A673 (cell line): Measurements from ENCODE around the gene ANKS3. TPM values are rescaled to one million over a fixed set of nuclear protein-coding genes. Genes with fewer than 3 reads are reported as not detected.

ENCODE experiments used
- BruUV-seq: library from RNA; stranded (reverse); fragments of 400-500 nt; replicated peaks from 2 replicates; lab custom pipeline; 2021; lab: Mats Ljungman, UMichigan
- CTCF ChIA-PET: fragments of 300-600 bp; sonication (Branson Sonifier 250); formaldehyde crosslinking; loops from one replicate; lab custom pipeline; 2022; ENCODE audit warnings: antibody characterized with exemption; lab: Charles Lee
- POLR2A ChIA-PET: fragments of 300-600 bp; sonication (Branson Sonifier 250); formaldehyde crosslinking; loops from one replicate; lab custom pipeline; 2022; ENCODE audit warnings: antibody characterized with exemption; ENCODE audit not compliant: low non-redundant PET; lab: Charles Lee
- DNase-seq: peaks from one replicate; pipeline ENCODE4 v3.0.0-alpha.2; 2015; ENCODE audit warnings: low spot score
- H3K27ac ChIP-seq: fragments of 200-600 bp; sonication (generic); 2 replicates; pipeline ENCODE4 v1.5.1; 2016; ENCODE audit warnings: mixed run types, low read depth, mild to moderate bottlenecking, mixed read lengths, antibody characterized with exemption, low read length; ENCODE audit not compliant: poor library complexity, severe bottlenecking
- H3K27me3 ChIP-seq: fragments of 200-600 bp; sonication (generic); replicated peaks from 2 replicates; pipeline ENCODE4 v1.6.1; 2017; ENCODE audit warnings: mixed run types, low read depth, mild to moderate bottlenecking, mixed read lengths, antibody characterized with exemption, low read length; ENCODE audit not compliant: insufficient read depth, poor library complexity
- H3K36me3 ChIP-seq: fragments of 200-600 bp; sonication (generic); 2 replicates; pipeline ENCODE4 v1.6.1; 2016; ENCODE audit warnings: mixed run types, mild to moderate bottlenecking, mixed read lengths, antibody characterized with exemption, low read length; ENCODE audit not compliant: insufficient read depth, poor library complexity, severe bottlenecking
- H3K4me1 ChIP-seq: fragments of 200-600 bp; sonication (generic); 2 replicates; pipeline ENCODE4 v1.6.1; 2017; ENCODE audit warnings: mixed run types, mild to moderate bottlenecking, mixed read lengths, antibody characterized with exemption, low read length; ENCODE audit not compliant: insufficient read depth, poor library complexity, severe bottlenecking
- H3K4me3 ChIP-seq: fragments of 200-600 bp; sonication (generic); 2 replicates; pipeline ENCODE4 v1.5.1; 2016; ENCODE audit warnings: low read depth, mixed run types, mild to moderate bottlenecking, mixed read lengths, low read length; ENCODE audit not compliant: poor library complexity, severe bottlenecking
- H3K9me3 ChIP-seq: fragments of 200-600 bp; sonication (generic); 2 replicates; pipeline ENCODE4 v1.6.1; 2016; ENCODE audit warnings: mixed run types, low read depth, mild to moderate bottlenecking, mixed read lengths, antibody characterized with exemption, low read length; ENCODE audit not compliant: poor library complexity, severe bottlenecking
- CTCF ChIP-seq: fragments of 300-800, 200-600 bp; sonication (generic); conservative IDR thresholded peaks from 2 replicates; pipeline ENCODE4 v1.5.1; 2017; ENCODE audit warnings: low read depth, mild to moderate bottlenecking, antibody characterized with exemption, low read length, moderate library complexity, mixed read lengths
- EZH2 ChIP-seq: fragments of 200-600 bp; sonication (generic); IDR thresholded peaks from 2 replicates; pipeline ENCODE4 v1.6.1; 2017; ENCODE audit warnings: borderline replicate concordance, low read depth, mild to moderate bottlenecking, mixed read lengths, antibody characterized with exemption, low read length; ENCODE audit not compliant: poor library complexity, severe bottlenecking
- intact Hi-C: fragments of 100-400 bp; cut with micrococcal nuclease; formaldehyde crosslinking; loops from one replicate; pipeline ENCODE4 v1.10.0; 2022; ENCODE audit not compliant: unreplicated experiment
- microRNA-seq: library from miRNA; unstranded; fragments of <30 nt; microRNA quantifications from one replicate; pipeline ENCODE4 v1.2.0, GENCODE V29; 2021
- total RNA-seq: library from RNA; stranded (reverse); gene quantifications from 2 replicates; pipeline ENCODE4 v1.2.3, GENCODE V29; 2021

ANKS3 gene
- total RNA-seq, 1 experiment from 2014 or later, result 26.9 TPM

- no peak for TF ChIP-seq EZH2
- TF ChIP-seq CTCF, result no peak
- no peaks in the 10 kb centered on the region for H3K4me1 ChIP-seq
- no peak for DNase-seq
- ChIA-PET POLR2A (no interaction called here), CTCF (no interaction called here)
- no peak overlapping the region for H3K4me3 ChIP-seq
- H3K27ac ChIP-seq, result no peak overlapping the region
- intact Hi-C loops, result no loop called here
- no peaks in the 10 kb centered on the region for H3K9me3 ChIP-seq
- H3K36me3 ChIP-seq, result peaks cover 5% of the 10 kb centered on the region
- BruUV-seq, result no TSS peak
- no peaks in the 10 kb centered on the region for H3K27me3 ChIP-seq
Observed at GRCh38 chr16:4647644-4647980, 86.5 kb downstream of the ANKS3 start.

- H3K27me3 ChIP-seq, result no peaks in the 10 kb centered on the region
- H3K4me1 ChIP-seq, result no peaks in the 10 kb centered on the region
- intact Hi-C loops, result no loop called here
- H3K27ac ChIP-seq, result no peak overlapping the region
- no peak for DNase-seq
- CTCF ChIA-PET, result no interaction called here
- POLR2A ChIA-PET, result no interaction called here
- H3K9me3 ChIP-seq, result no peaks in the 10 kb centered on the region
- no TSS peak for BruUV-seq
- no peak overlapping the region for H3K4me3 ChIP-seq
- H3K36me3 ChIP-seq, result peaks cover 5% of the 10 kb centered on the region
- TF ChIP-seq CTCF, result no peak
- no peak for TF ChIP-seq EZH2
Observed at GRCh38 chr16:4646773-4647643, 87.1 kb downstream of the ANKS3 start.

Small RNA genes within 50 kb of the gene (microRNA-seq; reads per million reads assigned to microRNA genes)
- gene MIR6769A, result 1.6 reads per million

Other genes starting within 250 kb of the ANKS3 start
- gene CDIP1, start 195.5 kb downstream of the ANKS3 start, total RNA-seq, result 12.8 and 14.4 TPM in 2 replicates
- not detected in 2 replicates for gene C16orf96, start 177.9 kb downstream of the ANKS3 start, total RNA-seq
- 36.3 and 36.5 TPM in 2 replicates for gene UBALD1, start 119.4 kb downstream of the ANKS3 start, total RNA-seq
- 54.6 and 61.4 TPM in 2 replicates for gene MGRN1, start 109.4 kb downstream of the ANKS3 start, total RNA-seq
- gene NUDT16L1, start 40.7 kb downstream of the ANKS3 start, total RNA-seq, result 29.7 and 33.8 TPM in 2 replicates
- 0.15 and 0.72 TPM in 2 replicates for gene DNAAF8, start 266 bp upstream of the ANKS3 start, total RNA-seq
- 16.8 and 19.1 TPM in 2 replicates for gene ZNF500, start 32.9 kb upstream of the ANKS3 start, total RNA-seq
- gene SEPTIN12, start 54.1 kb upstream of the ANKS3 start, total RNA-seq, result not detected in 2 replicates
- not detected in 2 replicates for gene SMIM22, start 61.1 kb upstream of the ANKS3 start, total RNA-seq
- 2.9 and 3.3 TPM in 2 replicates for gene ROGDI, start 68.4 kb upstream of the ANKS3 start, total RNA-seq
- 121 and 128 TPM in 2 replicates for gene GLYR1, start 113.0 kb upstream of the ANKS3 start, total RNA-seq
- 45.6 and 51.0 TPM in 2 replicates for gene UBN1, start 113.2 kb upstream of the ANKS3 start, total RNA-seq
- 0.04 and 0.42 TPM in 2 replicates for gene PPL, start 202.9 kb upstream of the ANKS3 start, total RNA-seq
- gene SEC14L5, start 224.1 kb upstream of the ANKS3 start, total RNA-seq, result 0.04 TPM in 1 of 2 replicates, not detected in the other